Activated CD4-positive, alpha-beta T cell treated with anti-CD3 and anti-CD28 coated beads for 4 hours (primary cell): Measurements from ENCODE around the gene TMEM270.
"Not testable (repeated sequence)": the region's sequence is repeated elsewhere in the genome, so short reads cannot be mapped to it uniquely, and the experiment has no call there.

Experiments used
- DNase-seq, 2 donors: peaks; one replicate each; pipeline ENCODE4 v3.0.0-alpha.2; 2020

TMEM270 gene

DNA sequence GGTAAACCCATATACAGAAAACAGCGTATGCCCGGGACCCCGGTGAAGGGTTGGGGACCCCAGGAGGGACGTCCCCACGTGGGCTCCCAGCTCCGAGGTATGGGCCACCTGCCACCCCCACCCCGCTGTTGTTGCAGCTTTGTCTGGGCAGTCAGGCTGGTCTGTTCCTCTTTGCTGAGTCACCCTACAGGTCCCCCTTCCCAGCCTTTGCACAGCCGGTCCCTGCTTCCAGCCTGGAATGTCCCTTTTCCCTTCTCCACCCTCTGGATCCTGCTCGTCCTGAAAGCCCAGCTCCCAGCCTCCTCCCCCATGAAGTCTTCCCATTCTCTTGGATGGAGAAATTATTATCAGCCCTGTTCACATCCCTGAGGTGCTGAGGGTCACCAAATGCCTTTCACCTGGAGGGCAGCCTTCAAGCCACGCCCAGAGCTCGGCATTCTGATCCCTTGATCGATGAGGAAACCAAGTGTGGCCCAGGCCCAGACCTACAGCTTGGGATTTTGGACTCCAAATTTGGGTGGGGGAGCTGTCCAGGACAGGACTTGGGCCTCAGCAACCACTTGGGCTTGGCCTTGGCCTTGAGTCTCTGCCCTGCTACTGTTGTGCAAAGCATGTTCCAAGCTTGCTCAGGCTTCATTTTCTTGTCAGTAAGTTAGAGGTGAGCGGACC lies 27.6 kb upstream of the TMEM270 start:
- DNase-seq, result no peak

DNA sequence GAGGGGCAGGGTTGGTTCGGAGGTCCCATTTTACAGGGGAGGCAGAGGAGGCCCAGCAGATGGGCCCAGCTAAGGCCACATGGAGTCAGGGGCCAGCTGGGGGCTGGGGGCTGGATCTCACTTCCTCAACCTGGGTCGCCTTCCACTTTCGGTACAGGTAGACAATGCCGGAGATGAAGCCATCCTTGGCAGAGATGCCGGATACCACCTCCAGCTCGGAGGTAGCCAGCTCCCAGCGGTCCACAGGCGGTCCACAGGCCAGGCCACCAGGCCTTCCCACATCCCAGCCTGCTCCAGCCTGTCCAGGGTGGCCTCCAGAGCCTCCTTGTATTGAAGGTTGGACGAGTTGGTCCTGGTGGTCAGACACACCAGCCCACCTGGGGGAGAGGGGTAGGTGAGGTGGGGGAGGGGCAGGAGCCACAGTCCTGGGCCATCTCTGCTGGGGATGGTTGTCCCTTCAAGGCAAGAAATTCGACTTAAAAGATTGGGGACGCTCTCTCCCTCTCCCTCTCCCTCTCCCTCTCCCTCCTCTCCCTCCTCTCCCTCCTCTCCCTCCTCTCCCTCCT lies 26.2 kb upstream of the TMEM270 start:
- no peak for DNase-seq

DNA sequence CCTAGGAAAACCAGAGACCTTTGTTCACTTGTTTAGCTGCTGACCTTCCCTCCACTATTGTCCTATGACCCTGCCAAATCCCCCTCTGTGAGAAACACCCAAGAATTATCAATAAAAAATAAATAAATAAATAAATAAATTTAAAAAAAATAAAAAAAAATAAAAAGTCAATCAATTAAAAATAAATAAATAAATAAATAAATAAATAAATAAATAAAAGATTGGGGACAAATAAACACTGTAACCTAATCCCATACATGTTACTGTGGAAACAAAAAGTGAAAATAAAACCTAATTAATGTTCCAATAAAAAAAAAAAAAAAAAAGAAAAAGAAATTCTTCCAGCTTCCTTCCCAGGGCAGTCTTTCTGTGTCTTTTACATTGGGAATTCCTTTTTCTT lies 23.8 kb upstream of the TMEM270 start:
- not testable (repeated sequence) for DNase-seq

DNA sequence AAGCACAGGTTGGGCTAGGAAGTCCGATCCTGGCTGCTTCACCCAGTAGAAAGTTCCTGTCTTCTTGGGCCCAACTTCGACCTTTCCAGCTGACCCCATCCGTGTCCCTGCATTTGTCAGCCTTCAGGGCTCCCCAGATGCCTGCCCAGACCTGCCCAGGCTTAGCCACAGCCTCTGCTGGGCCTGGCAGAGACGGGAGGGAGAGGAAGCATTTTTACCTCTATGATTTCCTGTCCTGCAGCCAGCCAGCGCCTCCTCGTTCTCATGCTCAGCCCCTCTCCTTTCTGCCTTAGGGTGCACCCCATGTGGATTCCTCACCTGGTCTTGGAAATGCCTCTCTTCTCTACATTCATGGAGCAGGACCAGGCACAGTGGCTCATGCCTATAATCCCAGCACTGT lies 22.3 kb upstream of the TMEM270 start:
- no peak for DNase-seq

DNA sequence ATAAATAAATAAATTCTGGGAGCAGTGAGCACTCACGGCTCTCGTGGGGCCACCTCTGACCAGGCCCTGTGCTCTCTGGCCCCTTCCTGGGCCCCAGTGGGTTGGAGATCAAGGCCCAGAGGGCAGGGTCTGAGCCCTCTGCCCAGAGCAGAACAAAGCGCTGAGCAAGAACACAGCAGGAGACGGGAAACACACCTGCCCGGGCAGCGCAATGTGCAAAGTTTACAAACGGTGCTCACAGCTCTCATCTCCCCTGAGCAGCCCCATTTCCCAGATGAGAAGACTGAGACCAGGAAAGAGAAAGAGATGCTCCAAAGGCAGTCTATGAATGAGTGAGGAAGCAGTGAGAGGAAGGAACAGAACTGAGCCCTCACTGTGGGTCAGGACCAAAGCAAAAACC lies 21.7 kb upstream of the TMEM270 start:
- DNase-seq, result no peak

DNA sequence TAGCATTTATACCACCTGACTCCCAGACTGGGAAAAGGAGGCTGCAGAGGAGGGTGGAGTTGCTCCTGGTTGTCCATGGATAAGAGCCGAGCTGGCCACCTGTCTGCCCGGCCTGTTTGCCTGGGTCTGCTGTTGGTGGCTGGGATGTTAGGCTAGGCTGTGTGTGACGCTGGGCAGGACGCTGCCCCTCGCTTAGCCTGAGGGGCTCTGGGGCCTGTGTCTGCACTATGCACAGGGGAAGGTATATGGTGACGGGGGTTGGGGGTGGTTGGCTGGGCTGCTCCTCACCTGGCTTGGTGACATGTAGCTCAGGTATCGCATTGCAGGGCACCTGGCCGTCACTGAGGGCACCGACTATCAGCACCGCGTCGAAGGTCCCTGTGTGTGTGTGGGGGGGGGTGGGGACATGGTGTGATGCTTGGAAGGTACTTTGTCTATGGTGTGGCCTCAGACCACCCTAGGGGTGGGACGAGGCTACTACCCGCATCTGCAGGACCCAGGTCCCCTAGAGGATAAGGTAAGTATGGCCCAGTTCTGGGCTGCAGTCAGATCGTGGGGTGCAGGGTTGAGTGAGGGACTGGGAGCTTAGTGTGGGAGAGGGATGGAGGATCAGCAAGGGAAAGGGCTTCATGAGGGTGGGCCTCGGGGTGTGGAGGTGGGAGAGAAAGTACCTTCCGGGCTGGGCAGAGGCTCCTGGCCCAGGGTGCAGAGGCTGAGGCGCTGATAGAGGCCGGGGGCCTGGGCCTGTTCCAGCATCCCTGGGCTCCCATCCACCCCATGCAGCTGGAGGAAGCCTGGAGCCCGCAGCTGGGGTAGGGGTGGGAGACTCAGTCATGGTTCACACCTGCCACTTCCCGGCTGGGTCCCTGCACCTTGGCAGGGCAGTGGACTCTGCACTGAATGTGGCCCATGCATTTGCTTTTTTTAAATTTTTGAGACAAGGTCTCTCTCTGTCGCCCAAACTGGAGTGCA lies 20.9 kb upstream of the TMEM270 start:
- no peak for DNase-seq

DNA sequence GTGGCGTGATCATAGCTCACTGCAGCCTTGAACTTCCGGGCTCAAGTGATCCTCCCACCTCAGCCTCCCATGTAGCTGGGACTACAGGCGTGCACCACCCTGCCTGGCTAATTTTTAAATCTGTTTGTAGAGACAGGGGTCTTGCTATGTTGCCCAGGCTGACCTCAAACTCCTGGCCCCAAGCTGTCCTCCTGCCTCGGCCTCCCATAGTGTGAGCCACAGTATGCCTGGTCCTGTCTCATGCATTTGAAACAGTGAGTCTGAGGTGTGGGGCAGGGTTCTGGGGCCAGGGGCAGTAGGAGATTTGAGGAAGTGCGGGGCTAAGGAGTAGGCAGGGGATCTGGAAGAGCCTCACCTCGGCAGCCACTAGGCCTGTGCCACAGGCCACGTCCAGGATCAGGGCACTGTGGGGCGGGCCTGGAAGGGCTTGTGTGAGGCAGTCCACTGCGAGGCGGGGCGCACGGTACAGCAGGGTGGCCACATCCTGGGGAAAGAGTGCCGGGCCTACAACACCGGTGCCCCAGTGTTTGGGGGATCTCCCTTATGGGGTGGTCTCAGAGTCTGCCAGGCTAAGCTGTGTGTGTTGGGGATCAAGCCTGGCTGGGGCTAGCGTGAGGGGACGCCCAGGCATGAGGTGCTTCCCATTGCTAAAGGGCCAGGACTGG lies 20.1 kb upstream of the TMEM270 start:
- DNase-seq, result no peak

DNA sequence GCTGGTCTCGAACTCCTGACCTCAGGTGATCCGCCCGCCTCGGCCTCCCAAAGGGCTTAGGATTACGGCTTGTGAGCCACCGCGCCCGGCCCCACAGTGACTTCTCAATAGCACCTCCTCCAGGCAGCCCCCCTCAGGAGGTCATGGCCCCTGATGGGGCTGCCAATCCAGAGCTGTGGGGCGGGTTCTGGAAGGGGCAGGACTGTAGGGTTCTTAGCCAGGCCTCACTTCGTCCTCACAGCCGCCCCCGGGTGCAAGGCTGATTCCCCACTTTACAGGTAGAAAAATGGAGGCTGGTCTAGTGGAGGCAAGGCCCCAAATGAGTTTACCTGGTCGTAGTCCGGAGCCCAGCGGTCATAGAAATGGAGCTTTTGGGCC lies 19.3 kb upstream of the TMEM270 start:
- no peak for DNase-seq

DNA sequence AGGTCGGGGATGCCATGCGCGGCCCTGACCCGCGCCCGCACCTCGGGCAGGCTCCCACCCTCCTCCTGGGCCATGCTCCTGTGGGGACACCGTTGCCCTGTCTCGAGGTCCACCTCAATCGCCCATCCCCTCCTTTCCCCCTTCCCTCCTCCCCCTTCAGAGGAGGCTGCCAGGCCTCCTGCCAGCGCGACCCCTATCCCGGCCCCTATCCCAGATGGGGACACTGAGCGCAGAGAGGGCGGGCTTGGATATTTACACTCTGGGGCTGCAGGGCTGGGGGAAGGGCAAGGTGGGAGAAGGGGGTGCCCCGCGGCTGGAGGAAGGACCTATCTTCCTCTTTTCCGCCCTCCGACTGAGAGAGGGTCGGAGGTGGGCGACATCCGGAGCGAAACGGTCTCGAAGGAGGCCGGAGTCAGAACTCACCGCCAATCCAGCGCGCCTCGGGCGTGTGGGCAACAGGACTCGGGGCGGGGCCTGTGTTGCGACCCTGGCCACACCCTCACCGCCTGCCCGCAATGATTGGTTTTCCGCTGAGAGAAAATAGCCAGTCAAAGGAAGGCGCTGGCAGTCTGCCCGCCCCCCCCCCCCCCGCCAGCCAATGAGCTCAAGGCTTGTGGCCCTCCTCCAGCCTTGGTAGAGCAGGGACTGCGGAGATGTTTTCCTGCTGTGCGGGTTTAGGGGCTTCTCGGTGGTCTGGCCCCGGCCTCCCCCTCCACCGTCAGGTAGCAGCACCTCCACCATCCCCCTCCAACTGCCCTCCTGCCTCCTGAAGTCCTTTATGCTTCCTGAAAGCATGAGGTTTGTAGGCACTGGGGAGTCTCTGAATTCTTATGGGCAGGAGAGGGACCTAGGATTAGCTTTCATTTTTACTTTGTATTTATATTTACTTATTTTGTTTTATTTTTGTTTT lies 18.6 kb upstream of the TMEM270 start, which contains the start of gene METTL27:
Gene METTL27, minus strand, starts transcription at position 450 of the 910 bp plus-strand sequence. Its CDS starts 376 bp downstream, at position 74.
- peak; percentile 87 to 88 for DNase-seq

DNA sequence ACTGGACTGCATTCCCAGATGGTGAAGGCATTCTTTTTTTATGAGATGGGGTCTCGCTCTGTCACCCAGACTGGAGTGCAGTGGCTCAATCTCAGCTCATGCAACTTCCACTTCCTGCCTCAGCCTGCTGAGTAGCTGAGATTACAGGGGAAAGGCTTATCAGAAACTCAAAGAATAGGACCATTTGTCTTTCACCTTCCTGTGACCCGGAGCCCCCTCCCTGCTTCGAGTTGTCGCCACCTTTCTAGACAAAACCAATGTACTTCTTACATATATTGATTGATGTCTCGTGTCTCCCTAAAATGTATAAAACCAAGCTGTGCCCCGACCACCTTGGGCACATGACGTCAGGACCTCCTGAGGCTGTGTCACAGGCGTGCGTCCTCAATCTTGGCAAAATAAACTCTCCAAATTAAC lies 16.8 kb upstream of the TMEM270 start:
- no peak for DNase-seq

DNA sequence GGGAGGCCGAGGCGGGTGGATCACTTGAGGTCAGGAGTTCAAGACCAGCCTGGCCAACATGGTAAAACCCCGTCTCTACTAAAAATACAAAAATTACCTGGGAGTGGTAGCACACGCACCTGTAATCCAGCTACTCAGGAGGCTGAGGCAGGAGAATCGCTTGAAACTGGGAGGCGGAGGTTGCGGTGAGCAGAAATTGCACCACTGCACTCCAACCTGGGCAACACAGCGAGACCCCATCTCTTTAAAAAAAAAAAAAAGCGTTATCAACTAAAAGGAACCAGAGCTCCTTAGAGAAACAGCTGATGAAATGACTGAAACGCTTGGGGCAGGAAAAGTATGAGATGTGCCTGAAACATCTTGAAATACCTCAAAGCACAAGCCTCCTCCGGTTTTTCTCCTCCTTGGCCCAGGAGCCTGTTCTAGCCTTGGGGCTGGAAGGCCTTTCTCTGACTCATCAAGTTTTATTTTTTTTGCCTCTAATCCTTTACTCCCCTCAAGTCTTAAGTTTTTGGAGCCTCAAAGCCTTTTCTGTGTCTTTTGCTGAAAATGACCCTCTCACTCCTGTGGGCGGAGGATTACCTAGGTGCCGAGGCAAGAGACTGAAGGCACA lies 16.0 kb upstream of the TMEM270 start:
- DNase-seq, result no peak

DNA sequence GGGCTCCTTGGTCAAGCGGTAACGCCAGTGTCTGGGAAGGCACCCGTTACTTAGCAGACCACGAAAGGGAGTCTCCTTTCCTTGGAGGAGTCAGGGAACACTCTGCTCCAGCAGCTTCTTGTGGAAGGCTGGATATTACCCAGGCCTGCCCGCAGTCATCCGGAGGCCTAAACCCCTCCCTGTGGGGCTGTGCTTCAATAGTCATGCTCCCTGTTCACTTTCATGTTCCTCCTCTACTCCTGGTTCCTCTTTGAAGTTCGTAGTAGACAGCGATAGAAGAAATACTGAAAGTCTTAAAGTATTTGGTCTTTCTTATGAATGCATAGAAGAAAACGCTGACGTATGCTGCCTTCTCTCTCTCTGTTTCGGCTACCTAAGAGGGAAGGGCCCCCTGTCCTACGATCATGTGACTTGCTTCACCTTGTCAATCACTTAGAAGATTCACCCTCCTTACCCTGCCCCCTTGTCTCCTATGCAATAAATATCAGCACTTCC lies 15.2 kb upstream of the TMEM270 start:
- not testable (repeated sequence) for DNase-seq

DNA sequence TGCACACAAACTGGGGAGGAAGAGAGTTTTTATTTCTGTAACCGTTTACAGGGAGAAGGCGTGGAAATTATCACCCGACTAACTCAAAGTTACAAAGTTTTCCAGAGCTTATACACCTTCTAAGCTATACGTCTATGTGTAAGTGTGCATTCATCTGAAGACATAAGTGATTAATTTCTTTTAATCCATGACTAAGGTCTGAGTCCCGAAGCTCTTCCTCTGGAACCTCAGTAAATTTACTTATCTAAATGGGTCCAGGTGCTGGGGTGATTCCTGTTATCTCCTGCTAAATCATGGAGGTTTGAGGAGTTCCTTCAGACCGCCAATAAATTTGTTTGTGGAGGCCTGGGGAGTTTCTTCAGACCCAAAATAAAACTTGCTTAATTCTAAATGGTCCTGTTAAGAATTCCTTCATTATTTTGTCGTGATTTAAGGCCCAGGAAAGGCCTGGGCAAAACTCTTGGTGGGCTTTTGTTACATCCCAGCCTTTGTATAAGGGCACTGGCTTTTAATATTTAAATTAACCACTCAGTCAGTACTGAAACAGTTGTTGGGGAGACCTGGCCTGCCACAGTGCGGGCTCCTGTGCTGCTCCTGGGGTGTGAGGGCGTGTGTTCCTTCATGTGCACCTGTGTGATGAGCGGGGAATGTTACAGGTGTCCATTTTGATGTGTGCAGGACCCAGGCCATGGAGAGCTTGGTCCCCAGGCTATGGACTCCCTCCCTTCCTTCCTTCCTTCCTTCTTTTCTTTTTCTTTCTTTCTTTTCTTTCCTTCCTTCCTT lies 12.8 kb upstream of the TMEM270 start:
- DNase-seq, result no peak

DNA sequence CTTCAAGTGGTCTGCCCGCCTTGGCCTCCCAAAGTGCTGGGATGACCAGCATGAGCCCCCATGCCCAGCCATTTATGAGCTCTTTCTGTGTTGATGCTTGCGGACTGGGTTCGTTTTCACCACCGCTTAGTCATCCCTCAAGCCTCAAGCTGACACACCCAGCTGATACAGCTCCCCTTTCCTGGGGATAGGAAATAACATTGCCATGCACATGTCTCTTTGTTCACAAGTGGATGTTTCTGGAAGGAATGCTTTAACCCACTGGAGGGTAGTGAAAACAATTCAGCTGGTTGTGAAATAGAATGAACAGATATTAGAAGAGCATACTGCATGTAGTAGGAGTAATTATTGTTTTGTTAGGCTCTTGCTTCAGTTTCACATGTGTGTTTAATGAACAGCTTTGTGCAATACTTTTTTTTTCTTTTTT lies 10.2 kb upstream of the TMEM270 start:
- no peak for DNase-seq

DNA sequence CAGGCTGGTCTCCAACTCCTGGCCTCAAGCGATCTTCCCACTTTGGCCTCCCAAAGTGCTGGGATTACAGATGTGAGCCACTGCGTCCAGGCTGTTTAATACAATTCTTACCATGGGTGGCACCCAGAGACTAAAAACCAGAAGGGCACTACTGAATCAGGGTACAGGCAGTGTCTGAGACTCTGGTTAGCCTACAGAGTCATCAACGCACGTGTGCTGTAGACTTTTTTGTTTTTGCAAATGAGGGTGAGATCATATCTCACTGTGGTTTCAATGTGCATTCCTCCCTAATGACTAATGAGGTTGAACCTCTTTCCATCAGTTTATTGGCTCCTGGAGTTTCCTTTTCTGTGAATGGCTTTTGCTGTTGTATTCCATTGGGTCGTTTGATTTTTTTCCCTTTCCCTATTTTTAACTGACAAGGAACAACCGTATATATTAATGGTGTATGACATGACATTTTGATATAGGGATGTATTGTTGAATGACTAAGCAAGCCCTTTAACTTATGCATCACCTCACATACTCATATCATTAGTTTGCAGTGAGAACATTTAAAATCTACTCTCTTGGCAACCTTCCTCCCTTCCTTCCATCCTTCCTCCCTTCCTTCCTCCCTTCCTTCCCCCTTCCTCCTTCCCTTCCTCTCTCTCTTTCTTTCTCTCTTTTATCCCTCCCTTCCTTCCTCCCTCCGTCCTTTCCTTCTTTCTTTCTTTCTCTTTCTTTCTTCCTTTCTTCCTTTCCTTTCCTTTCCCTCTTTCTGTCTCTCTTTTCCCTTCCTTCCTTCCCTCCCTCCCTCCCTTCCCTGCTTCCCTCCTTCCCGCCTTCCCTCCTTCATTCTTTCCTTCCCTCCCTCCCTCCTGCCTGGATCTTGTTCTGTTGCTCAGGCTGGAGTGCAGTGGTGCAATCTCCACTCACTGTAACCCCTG lies 9.3 kb upstream of the TMEM270 start:
- no peak for DNase-seq

DNA sequence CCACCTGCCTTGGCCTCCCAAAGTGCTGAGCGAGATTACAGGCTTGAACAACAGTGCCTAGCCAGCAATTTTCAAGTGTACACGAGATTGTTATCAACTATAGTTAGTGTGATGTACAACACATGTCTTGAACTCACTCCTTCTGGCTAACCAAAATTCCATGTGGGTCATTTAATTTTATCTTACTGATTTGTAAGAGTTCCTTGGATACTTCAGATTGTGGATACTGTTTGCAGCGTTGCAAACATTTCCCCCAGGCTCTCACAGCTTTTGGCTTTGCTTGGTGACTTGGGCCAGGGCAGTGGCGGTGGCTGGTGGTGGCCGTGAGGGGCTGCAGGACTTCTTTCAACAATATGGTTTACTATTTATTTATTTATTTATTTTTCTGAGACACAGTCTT lies 8.5 kb upstream of the TMEM270 start:
- no peak for DNase-seq

DNA sequence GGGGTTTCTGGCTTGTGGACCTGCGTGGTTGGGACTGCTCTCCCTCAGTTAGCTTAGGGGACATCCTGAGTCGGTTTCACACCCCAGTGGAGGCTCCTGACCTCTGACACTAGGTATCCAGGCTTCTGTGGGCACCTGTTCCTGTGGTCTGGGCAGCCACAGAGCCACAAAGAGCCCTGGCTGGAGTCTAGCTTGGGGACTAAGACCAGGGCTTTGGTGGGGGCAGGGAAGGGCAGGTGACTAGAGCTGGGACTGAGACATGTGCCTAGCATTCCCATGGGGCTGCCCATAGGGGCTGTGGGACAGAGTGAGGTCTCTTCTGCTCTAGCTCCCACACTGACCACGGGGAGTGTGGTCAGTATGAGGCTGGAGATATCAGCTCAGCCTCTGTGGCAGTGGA lies 4.0 kb upstream of the TMEM270 start:
- no peak for DNase-seq

DNA sequence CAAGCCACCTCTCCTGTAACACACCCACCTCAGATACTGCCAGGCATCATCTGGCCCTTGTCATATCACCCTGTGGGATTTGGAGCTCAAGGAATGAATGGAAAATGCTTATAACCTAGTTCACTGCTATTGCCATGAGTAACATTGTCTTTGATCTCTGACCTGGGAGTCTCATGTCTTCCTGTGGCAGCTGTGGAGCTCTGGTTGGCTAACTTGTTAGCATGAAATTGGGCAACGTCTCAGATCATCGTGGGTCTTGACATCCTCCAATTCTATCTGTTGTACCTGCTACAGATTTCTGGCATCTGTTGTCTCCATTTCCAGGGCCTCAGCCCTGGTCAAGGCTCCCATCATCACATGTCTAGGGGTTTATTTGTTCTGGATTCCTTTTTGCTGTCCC lies 2.2 kb upstream of the TMEM270 start:
- no peak for DNase-seq

DNA sequence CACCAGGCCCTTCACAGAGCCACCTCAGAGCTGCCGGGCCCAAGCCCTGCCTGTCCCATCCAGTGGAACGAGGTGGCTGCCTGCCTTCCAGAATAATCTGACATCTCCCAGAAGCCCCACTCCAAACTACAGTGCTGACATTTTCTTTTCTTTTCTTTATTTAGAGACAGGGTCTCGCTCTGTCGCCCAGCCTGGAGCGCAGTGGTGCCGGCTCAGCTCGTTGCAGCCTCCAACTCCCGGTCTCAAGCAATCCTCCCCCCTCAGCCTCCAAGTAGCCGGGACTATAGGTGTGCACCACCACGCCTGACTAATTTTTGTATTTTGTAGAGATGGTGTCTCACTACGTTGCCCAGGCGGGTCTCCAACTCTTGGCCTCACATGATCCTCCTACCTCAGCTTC lies 346 bp downstream of the TMEM270 start:
- no peak for DNase-seq
